ENCODE results near the gene PLEKHA8.

GRCh38 chr7:30171766-30172447, 143.7 kb downstream of the PLEKHA8 start:
- TF ChIP-seq ELF4 (IDR thresholded peaks at IDR 0.05) (no peak), SP1 (IDR thresholded peaks at IDR 0.05) (no peak), SUZ12 (IDR thresholded peaks at IDR 0.05) (no peak), BHLHE40 (IDR thresholded peaks at IDR 0.05; ENCODE audit: borderline replicate concordance) (no peak), ZNF384 (IDR thresholded peaks at IDR 0.05) (no peak), PKNOX1 (IDR thresholded peaks at IDR 0.05) (no peak), NFRKB (IDR thresholded peaks at IDR 0.05) (no peak), TARDBP (IDR thresholded peaks at IDR 0.05) (no peak), FOXK2 (IDR thresholded peaks at IDR 0.05) (no peak), CTBP1 (IDR thresholded peaks at IDR 0.05; ENCODE audit: borderline replicate concordance) (no peak), FOXM1 (IDR thresholded peaks at IDR 0.05; ENCODE audit: borderline replicate concordance) (no peak), ARNT (IDR thresholded peaks at IDR 0.05) (no peak), FOXA1 (IDR thresholded peaks at IDR 0.05) (no peak)
